ENCODE data around the gene RTL1. TPM values are rescaled to one million over a fixed set of nuclear protein-coding genes. Genes with fewer than 3 reads are reported as not detected.

Gene RTL1
- total and polyA plus RNA-seq, 2 of the 8 experiments (the other 6 are each of a cell fraction or from before 2014, with no cell fraction given) = not detected

DNA sequence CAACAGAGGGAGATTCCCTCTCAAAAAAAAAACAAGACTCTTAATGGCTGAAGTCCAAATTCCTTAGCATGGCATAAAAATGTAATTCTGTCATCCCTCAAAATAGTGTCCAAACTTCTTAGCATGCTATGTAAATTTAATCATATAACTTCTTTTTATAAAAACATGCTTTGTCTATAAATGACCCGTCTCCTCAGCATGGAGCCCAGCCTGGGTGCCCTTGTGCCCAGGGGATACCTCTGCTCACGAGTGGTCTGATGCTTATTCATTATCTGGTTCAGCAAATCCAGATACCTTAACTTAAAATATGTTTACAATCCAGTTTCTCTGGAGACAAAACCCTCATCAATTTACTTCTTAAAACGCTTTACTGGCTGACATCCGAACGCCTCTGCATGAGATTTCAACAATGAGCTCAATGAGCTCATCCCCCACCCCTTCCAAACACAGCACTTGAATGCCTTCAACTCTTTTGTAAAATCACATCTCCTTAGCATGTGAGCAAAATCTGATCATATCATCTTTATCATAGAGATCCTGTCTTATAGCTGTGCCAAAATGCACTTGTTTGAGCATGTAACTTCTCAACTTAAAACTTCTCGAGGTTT lies 15.7 kb downstream of the RTL1 start:
- POLR2A ChIA-PET (ENCODE audit: partially characterized antibody) = no interaction called here
- no peak for FAIRE-seq
- H3K23ac ChIP-seq (ENCODE audit: insufficient read length) = no peak overlapping the region

More for the DNA sequence above, 15.7 kb downstream of the RTL1 start:
- H3K27ac ChIP-seq (ENCODE audit: low read depth, low read length) = no peak overlapping the region
- WGBS, 2 experiments (ENCODE audit: extremely low coverage in 1 of 2, insufficient coverage in 1 of 2, insufficient read length in 1 of 2, insufficient replicate concordance in 2 of 2, low coverage in 1 of 2, low lambda C conversion rate in 2 of 2, missing lambda C conversion rate in 1 of 2) = 83% methylated on average over 6 of the region's 6 CpGs; no CpG with 5 or more reads in 1 of the 2 experiments
- no peak overlapping the region for H2BK20ac ChIP-seq (ENCODE audit: low read length)
- no peak overlapping the region for H2AK5ac ChIP-seq (ENCODE audit: low read depth, low read length)
- H3K79me1 ChIP-seq (ENCODE audit: low read depth, low read length) = no peaks in the 10 kb centered on the region
- CTCF ChIA-PET (ENCODE audit: partially characterized antibody) = interaction anchor here (1.0 to 2.7 kb wide), 3 partner anchors 11 to 35 kb away, joined by 3 to 10 read pairs (median 4); no protein-coding TSS in a partner anchor
- no peaks in the 10 kb centered on the region for H4K20me1 ChIP-seq (replicated peaks in 1 of 2; ENCODE audit: control insufficient read depth in 1 of 2, insufficient read depth in 2 of 2, low read length in 2 of 2)
- no peak overlapping the region for H3K4me2 ChIP-seq (ENCODE audit: insufficient read depth in 1 of 2, low read depth in 2 of 2, low read length in 2 of 2)
- H2AFZ ChIP-seq (ENCODE audit: low read length) = no peak overlapping the region
- no peak overlapping the region for H2BK15ac ChIP-seq (ENCODE audit: low read length)
- H3K4ac ChIP-seq (replicated peaks; ENCODE audit: insufficient read length, low read depth, low read length) = no peak overlapping the region
- no peak for TF ChIP-seq SRF (IDR thresholded peaks at IDR 0.05; ENCODE audit: low read depth, low read length)
- H2BK5ac ChIP-seq (ENCODE audit: low read depth, low read length) = no peak overlapping the region
- H4K5ac ChIP-seq (ENCODE audit: insufficient read length, low read depth, low read length) = no peak overlapping the region
- H3K56ac ChIP-seq (replicated peaks; ENCODE audit: insufficient read length, low read depth, low read length) = no peak overlapping the region
- H4K8ac ChIP-seq (ENCODE audit: extremely low read depth, insufficient read depth, low read length) = no peak overlapping the region
- no peak overlapping the region for H3K9ac ChIP-seq (replicated peaks in 1 of 4; ENCODE audit: extremely low read depth in 1 of 4, low read depth in 3 of 4, low read length in 3 of 4)
- no peak overlapping the region for H2BK120ac ChIP-seq (replicated peaks; ENCODE audit: low read depth, low read length)
- no peaks in the 10 kb centered on the region for H3K23me2 ChIP-seq (ENCODE audit: low read depth, low read length)
- H3K79me2 ChIP-seq (ENCODE audit: control insufficient read depth in 1 of 2, insufficient read depth in 2 of 2, low read length in 2 of 2) = no peaks in the 10 kb centered on the region
- DNase-seq (ENCODE audit: low read depth in 1 of 2, low spot score in 2 of 2) = no peak
- H3K4me1 ChIP-seq (replicated peaks in 1 of 4; ENCODE audit: control insufficient read depth in 3 of 4, insufficient read depth in 4 of 4, low read length in 3 of 4) = no peaks in the 10 kb centered on the region; a peak in 2 of 7 replicates
- no peak overlapping the region for H2BK12ac ChIP-seq (ENCODE audit: low read depth, low read length)
- H3K18ac ChIP-seq (ENCODE audit: extremely low read depth, low read length) = no peak overlapping the region
- no peaks in the 10 kb centered on the region for H3K36me3 ChIP-seq (ENCODE audit: control insufficient read depth in 2 of 4, insufficient read depth in 4 of 4, low read length in 3 of 4)
- peaks cover 0 to 10% of the 10 kb centered on the region in 2 experiments; a peak in 1 of 4 replicates for H3K9me3 ChIP-seq (ENCODE audit: insufficient read depth in 2 of 2, low read depth in 1 of 2, low read length in 1 of 2)
- no peak overlapping the region for H4K91ac ChIP-seq (replicated peaks; ENCODE audit: insufficient read length, low read length)
- no peak overlapping the region for H3K4me3 ChIP-seq (ENCODE audit: extremely low read depth in 1 of 4, insufficient read depth in 2 of 4, low read depth in 3 of 4, low read length in 4 of 4)
- H3K14ac ChIP-seq (ENCODE audit: insufficient read length) = no peak overlapping the region
- no peaks in the 10 kb centered on the region; a peak in 1 of 7 replicates for H3K27me3 ChIP-seq (replicated peaks in 1 of 4; ENCODE audit: control insufficient read depth in 3 of 4, extremely low read depth in 1 of 4, insufficient read depth in 3 of 4, low read length in 3 of 4)

Measured in H1 (cell line).